ENCODE data around the gene ADRA1B.

Gene ADRA1B

DNA sequence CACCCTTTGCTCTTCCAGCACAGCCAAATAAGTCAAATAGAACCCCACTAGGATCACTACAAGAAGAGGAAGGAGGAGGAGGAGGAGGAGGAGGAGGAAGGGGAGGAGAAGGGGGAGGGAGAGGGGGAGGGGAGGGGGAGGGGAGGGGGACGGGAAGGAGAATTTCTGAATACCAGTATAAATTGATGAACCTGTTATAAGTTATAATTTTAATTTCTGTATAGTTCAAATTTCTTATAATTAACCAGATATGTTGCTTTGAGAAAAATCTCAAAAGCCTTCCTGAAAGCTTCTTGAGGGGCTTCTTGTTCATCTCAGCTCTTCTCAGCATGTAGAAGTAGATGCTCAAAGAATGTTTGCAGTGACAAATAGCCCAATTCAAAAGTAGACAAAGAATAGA lies 15.0 kb upstream of the ADRA1B start:
- no peak for DNase-seq (ENCODE audit: low read depth in 1 of 2, low spot score in 1 of 2)

DNA sequence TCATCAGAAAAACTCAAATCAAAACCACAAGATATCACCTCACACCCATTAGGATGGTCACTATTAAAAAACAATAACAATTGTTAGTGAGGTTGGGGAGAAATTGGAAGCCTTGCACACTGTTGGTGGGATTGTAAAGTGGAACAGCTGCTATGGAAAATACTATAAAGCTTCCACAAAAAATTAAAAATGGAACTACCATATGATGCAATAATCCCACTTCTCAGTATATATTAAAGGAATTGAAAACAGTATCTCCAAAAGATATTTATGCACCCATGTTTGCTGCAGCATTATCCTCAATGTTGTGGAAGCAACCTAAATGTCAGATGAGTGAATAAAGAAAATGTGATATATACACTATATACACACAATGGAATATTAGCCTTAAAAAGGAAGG lies 14.5 kb upstream of the ADRA1B start:
- no peak for DNase-seq (ENCODE audit: low read depth in 1 of 2, low spot score in 1 of 2)

DNA sequence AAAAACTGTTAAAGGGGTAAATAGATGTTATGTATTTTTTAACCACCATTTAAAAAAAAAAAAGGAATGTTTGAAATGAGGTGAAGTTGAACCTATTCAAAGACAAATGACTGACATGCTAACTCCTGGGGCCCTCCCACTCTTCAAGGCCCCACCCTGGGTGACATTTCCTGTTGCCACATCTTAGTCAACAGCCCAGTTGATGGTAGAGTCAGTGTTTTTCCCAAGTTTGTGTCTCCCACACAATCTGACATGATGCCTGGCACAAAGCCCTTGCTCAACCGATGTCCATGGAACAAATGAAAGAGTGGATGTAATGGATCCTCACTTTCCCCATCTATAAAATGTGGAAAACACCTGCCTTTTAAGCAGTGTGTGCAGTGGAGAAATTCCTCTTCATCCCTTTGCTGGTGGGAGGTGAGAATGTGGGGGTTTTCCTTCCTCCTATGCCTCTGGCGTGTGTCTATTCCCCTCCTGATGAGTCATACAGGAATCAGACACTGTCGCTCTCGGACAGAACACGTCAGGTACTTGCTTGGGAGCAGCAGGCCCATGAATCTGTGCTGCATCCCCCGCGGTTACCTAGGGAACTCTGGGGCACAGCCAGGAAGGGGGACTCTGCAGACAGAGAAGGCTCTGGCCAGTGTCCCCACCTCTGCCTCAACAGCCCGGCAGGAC lies 13.7 kb upstream of the ADRA1B start:
- DNase-seq (ENCODE audit: low read depth in 1 of 2, low spot score in 1 of 2) = no peak

DNA sequence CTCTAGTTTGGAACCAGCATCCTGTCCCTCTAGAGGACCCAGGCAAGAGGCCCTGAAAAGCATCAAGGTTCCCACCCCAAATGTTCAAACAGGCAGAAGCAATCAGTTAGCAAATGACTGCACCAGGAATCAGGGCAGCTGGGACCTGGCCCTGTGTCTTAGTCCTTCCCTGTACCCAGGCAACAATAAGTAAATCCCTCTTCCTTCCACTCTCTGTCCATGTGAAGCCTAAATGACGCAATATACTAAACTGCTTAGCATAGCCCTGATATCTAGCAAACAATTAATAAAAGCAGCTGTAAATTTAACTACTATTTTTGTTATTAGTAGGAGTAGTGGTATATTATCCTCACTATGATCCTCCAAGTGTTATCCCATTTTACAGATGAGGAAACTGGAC lies 13.2 kb upstream of the ADRA1B start:
- DNase-seq (ENCODE audit: low read depth in 1 of 2, low spot score in 1 of 2) = no peak

DNA sequence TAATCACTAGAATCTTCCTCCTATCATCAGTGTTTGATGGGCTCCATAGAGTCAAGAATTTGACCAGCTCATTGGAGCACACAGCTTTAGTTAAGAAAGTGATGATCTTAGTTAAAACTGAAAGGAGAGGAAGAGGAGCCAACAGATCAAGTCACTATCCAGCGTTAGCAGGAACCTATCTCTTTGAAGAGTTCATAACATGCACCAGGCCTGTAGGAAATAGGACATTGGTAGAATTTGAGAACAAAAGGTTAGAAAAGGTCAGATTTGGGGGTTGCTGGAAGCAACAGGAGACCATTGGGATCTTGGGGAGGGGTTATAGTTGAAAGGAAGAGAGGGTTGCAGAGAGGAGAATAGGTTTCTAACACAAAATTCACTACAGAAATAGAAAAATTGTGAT lies 11.4 kb upstream of the ADRA1B start:
- DNase-seq (ENCODE audit: low read depth in 1 of 2, low spot score in 1 of 2) = no peak

DNA sequence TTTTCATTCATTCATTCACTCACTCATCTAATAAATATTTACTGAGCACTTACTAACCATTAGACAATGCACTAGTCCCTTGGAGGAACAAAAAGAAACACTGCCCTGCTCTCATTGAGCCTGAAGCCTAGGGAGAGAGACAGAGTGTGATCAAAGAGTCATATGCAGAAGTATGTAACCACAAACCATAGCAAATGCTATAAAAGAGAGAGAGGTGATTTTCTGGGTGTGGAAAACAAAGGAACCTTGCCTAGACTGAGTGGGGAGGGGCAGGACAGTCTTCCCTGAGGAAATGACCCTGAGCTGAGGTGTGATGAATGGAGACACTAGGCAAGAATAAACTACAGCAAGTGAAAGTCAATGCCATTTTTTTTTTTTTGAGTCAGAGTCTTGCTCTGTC lies 10.8 kb upstream of the ADRA1B start:
- no peak for DNase-seq (ENCODE audit: low read depth in 1 of 2, low spot score in 1 of 2)

DNA sequence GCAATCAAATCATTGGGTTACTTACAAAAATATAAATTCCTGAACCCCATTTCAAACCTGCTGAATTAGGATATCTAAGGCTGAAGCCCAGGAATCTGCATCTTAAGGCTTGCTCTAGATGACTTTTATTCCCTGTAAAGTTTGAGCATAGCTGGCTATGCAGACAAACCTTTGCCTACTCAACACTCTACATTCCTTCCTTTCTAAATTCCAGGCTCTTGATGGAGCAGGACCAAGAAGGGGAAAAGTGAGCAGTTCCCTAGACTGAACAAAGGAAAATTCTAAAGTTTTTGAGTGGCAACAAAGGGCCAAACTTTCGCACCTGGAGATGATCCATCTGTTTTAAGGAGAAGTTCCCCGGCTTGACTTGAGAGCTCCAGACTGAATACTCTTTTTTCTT lies 9.8 kb upstream of the ADRA1B start:
- DNase-seq (ENCODE audit: low read depth in 1 of 2, low spot score in 1 of 2) = no peak

DNA sequence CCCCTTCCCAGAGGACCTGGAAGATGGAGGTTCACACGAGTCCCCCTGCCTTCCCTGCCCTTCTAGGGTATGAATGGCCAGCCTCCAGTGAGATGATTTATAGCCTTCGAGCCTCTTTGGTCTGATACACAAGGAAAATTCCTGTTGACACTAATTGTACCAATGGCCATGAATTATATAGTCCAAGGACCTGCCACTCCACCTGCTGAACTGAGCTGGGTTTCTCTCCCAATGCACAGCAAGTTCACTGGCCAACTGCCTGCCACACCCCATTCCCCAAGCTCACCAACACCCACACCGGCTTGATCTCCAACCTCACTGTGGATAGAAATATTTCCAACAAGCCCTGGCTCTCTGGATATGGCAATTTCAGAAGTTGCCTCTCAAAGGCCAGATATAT lies 9.3 kb upstream of the ADRA1B start:
- no peak for DNase-seq (ENCODE audit: low read depth in 1 of 2, low spot score in 1 of 2)

DNA sequence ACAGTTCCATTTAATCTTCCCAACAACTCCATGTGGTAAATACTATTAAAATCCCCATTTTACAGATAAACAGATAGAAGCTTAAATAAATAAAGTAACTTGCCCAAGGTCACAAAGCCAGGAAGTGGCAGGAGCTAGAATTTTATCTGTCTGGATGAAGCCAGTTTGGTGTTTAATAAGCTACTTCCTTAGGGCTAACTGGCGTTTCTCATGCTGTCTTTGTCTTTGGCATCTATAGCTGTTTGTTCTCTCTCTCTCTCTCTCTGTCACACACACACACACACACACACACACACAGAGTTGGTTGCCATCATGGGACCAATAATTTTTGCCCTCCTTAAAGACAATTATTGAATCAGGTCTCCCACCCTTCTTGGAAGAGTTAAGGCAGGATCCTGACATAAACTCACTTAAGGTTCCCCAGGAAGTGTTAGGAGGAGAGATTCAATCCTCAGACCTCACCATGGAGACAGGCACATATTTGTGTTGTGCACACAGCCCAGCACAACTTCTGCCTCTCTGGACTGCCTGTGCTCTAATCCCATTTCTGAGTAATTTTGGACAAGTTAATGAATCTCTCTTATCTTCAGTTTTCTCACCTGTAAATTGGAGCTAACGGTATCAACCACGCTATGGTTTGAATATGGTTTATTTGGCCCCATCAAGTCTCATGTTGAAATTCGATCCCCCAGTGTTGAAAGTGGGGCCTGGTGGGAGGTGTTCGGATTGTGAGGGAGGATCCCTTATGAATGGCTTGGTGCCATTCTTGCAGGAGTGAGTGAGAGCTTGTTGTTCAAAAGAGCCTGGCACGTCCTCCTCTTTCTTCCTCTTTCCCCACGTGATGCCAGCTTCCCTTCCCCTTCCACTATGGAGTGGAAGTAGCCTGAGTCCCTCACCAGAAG lies 8.3 kb upstream of the ADRA1B start:
- DNase-seq (ENCODE audit: low read depth in 1 of 2, low spot score in 1 of 2) = no peak

DNA sequence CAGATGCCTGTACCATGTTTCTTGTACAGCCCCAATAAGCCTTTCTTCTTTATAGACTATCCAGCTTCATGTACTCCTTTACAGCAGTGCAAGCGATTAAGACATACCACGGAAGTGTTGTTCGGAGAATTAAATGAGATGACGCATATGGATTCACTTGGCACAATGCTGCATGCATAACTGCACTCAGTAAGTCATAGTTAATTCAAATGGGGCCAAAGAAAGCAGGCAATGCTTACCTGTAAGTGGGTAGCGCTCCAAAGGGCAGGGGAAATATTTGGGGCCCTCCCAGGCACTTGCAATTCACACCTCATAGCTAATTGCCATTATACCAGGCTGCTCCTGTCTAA lies 7.7 kb upstream of the ADRA1B start:
- DNase-seq (ENCODE audit: low read depth in 1 of 2, low spot score in 1 of 2) = no peak

DNA sequence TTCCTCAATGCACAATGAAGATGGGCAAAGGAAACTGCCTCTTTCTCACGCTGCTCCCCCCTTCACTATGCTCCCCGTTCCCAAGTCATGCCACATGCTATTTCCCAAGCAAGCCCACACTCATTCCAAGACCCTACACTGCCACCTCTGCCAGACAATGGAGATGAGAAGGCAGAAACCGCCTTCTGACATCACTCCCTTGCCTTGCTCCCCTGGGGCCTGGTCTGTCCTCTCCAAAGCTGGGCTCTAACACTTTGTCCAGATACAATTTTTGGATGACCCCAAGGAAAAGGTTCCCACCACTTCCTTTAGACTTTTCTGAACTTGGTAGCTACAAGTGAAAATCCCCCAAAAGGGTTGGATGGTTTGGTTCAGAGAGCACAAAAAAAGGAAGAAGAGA lies 7.2 kb upstream of the ADRA1B start:
- DNase-seq (ENCODE audit: low read depth in 1 of 2, low spot score in 1 of 2) = no peak

DNA sequence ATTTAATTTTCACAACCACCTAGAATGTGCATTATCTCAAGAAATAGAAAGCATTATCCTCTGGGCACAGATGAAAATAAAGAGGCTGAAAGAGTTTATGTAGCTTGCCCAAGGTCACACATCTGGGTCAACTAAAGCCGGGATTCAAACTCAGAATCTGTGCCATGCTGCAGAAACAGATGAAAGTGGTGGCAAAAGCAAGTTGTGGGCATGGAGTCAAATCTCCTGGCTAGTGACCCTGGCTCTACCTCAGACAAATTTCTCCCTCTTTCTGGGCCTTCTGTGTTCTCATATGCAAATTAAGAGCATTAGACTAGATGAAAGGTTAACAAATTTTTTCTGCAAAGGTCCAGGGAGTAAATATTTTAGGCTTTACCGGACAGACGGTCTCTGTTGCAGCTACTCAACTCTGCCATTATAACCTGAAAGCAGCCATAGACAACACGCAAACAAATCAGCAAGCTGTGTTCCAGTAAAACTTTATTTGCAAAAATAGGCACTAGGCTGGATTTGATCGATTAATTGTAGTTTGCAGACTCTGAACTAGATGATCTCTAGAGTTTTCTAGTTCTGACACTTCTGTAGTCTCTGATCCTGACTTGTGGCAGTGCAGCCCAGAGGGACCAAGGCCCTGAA lies 6.0 kb upstream of the ADRA1B start:
- no peak for DNase-seq (ENCODE audit: low read depth in 1 of 2, low spot score in 1 of 2)

DNA sequence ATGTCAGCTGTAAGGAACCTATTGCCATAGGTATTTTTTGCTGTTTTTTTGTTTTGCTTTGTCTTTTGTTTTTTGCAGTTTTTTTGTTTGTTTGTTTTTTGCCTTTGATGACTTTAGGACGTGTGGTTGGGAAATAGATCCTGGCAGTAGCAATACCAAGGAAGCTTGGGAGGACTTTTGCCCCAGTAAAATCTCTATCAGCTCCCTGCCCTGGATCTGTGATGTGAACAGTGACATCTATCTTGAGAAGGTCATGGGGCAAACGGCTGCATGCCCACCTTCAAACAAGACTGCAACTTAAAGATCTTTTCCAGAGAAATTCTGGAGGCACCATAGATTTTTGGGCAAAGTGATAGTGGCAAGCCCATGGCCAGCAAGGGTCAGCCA lies 5.4 kb upstream of the ADRA1B start:
- no peak for DNase-seq (ENCODE audit: low read depth in 1 of 2, low spot score in 1 of 2)

DNA sequence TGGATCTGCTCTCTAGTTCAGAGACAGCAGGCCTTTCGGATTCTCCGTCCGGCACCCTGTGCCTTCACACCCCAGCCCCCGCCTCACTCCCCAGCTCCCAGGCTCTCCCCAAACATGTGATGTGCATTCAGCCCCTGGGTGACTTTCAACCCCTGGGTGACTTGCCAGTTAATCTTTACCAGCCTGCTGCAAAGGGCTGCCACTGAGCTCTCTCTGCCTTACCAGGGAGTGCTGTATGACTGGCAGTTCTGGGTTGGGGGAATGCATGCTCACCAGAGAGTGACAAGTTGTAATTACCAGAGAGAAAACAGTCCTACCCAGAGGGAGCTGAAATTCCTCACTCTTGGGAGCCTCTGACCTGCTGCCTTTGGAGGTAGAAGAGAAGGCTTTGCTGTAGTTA lies 4.9 kb upstream of the ADRA1B start:
- no peak for DNase-seq (ENCODE audit: low read depth in 1 of 2, low spot score in 1 of 2)

DNA sequence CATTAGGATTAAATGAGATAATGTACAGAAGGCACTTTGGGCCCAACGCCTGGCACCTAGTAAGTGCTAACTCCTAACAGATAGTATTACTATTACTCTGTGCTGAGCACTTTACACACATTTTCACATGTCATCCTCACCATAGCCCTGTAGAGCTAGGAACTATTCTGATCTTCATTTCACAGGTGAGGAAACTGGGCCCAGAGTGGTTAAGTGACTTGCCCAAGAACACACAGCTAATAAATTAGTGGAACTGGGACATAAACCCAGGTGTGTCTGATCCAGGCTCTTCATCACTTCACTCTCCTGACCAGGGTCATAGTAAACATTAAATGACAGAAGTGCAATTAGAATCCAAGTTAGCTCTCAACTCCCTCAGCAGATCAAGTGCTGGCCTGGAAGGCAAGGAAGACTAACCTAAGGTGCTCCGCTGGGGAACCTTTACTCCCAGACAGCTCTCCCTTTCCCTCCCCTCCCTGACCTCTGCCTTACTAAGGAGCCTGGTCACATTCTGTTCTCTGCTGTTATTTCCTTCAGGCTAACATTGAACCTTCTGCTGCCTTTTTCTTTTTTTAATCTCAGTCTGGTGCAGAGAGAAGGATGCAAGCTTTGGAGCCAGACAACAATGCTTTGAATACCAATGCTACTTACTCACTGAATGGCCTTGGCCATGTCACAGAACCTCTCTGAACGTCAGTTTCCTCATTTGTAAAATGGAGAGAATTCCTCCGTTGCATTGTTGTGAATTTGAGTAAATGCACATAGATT lies 4.1 kb upstream of the ADRA1B start:
- DNase-seq (ENCODE audit: low read depth in 1 of 2, low spot score in 1 of 2) = no peak

DNA sequence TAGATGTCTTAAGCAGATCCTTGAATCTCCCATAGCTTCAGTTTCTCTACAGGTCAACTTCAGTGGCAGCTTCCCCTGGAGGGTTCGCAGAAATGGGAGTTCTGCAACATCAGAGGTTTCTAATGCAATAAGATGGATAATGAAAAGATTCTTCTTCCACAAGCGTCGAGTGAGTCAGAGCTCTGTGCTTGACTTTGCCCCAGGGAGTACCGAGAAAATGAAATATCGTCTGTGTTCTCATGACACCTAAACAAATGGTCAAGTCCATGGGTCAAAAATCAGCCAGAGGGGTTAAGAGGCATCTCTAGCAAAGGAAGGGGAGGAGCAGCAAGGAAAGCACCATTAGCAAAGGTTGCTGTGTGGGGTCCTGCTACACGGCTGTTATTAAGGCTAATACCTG lies 3.2 kb upstream of the ADRA1B start:
- no peak for DNase-seq (ENCODE audit: low read depth in 1 of 2, low spot score in 1 of 2)

DNA sequence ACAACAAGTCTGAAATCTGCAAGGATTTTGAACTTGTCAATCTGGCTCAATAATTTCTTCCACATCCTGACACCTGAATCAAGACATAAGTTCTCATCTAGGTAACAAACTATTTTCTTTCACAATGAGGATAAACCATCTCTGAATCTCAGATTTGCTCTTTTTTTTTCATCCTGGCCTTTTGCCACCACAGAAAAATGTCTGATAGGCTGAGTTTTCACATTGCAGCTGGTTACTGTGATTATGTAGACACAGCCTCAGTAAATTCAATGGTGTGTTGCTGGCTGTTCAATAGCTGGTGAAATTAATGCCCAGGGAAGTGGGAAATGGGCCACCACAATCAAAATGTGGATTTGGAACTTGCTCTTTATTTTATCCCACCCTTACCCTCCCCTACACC lies 2.8 kb upstream of the ADRA1B start:
- DNase-seq (ENCODE audit: low read depth in 1 of 2, low spot score in 1 of 2) = no peak

DNA sequence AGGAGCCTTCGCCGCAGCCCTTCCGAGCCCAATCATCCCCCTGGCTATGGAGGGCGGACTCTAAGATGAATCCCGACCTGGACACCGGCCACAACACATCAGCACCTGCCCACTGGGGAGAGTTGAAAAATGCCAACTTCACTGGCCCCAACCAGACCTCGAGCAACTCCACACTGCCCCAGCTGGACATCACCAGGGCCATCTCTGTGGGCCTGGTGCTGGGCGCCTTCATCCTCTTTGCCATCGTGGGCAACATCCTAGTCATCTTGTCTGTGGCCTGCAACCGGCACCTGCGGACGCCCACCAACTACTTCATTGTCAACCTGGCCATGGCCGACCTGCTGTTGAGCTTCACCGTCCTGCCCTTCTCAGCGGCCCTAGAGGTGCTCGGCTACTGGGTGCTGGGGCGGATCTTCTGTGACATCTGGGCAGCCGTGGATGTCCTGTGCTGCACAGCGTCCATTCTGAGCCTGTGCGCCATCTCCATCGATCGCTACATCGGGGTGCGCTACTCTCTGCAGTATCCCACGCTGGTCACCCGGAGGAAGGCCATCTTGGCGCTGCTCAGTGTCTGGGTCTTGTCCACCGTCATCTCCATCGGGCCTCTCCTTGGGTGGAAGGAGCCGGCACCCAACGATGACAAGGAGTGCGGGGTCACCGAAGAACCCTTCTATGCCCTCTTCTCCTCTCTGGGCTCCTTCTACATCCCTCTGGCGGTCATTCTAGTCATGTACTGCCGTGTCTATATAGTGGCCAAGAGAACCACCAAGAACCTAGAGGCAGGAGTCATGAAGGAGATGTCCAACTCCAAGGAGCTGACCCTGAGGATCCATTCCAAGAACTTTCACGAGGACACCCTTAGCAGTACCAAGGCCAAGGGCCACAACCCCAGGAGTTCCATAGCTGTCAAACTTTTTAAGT lies 819 bp downstream of the ADRA1B start:
- no peak for DNase-seq (ENCODE audit: low read depth in 1 of 2, low spot score in 1 of 2)

DNA sequence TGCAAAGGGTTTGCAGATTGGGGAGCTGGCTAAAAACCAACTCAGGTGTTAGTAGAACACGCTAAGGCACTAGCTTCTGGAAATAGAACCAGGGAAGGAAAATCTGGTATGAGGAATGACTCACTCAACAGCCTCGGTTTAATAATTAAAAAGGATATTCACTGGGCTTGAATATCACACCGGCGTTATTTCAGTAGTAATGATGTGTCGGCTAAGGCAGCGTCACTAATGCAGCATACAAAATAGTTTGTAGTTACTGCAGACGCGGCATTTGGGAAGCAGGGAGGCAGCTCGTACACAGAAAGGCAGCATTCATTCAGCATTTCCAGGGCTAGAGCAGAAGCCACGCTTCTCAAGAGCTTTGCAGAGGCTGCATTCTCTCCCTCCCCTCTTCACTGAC lies 1.7 kb downstream of the ADRA1B start:
- no peak for DNase-seq (ENCODE audit: low read depth in 1 of 2, low spot score in 1 of 2)

DNA sequence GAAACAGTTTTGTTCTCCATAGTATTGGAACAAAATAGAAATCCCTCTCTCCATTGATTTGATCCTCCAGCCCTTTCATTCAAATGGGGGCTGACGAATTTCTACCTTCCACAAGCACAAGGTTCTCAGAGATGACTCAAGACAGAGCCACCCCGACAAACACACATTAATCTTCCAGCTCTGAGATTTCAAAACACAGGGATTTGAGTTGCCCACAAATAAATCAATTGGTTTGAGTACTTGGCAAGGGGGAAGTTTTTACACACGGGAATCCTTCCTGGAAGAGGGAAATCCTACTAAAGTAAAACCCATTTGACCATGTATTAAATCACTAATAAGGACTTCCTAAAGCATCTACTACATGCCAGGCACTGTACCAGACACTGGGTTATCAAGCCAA lies 5.4 kb downstream of the ADRA1B start:
- no peak for DNase-seq (ENCODE audit: low read depth in 1 of 2, low spot score in 1 of 2)

DNA sequence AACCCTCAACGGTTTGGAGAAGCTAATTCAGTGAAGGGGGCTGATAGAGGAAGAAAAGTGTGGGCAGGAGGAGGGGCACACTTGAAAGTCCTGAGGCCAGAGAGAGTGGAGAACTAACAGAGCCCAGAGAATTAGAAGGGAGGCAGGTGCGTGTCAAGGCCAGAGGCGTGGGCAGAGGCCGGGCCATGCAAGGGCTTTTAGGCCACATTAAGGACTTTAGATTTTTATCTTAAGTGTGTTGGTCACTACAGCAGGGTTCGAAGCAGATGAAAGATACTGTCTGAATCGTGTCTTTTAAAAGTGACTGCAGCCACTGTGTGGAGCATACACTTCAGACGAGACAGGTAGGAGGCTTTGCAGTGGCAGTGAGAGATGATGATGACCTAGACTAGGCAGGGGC lies 6.7 kb downstream of the ADRA1B start:
- DNase-seq (ENCODE audit: low read depth in 1 of 2, low spot score in 1 of 2) = no peak
